ENCODE results near the gene SLC16A8. TPM values are rescaled to one million over a fixed set of nuclear protein-coding genes. Genes with fewer than 3 reads are reported as not detected.
A peak's percentile ranks its signal among the peaks of the same experiment; 100 is the strongest.

Gene SLC16A8
- total and polyA plus RNA-seq, 2 experiments from 2014 or later: 0.52 to 0.66 TPM

GRCh38 chr22:38097058-38097457, 13.1 kb upstream of the SLC16A8 start (continued):
- TF ChIP-seq ZNF462 (CRISPR knock-in tag; IDR thresholded peaks at IDR 0.05) (no peak), CREB1 (CRISPR knock-in tag; IDR thresholded peaks at IDR 0.05; ENCODE audit: low read depth) (no peak)

- Mint-ChIP-seq H3K4me1 (peaks cover 9% of the 10 kb centered on the region; the same call in 2 of the 3 replicates), H3K36me3 (ENCODE audit: low read depth) (peaks cover 2% of the 10 kb centered on the region; the same call in 2 of the 3 replicates), H3K27me3 (ENCODE audit: insufficient read depth, low read depth, poor library complexity) (peaks cover 14% of the 10 kb centered on the region), H3K9me3 (no peaks in the 10 kb centered on the region), H3K27ac (no peak overlapping the region), H3K4me3 (peak overlapping the region; percentile 47; the same call in 2 of the 3 replicates)
- H3F3A ChIP-seq (replicated peaks; ENCODE audit: low read depth): 0 out of 2 replicates have a peak, but pooled peaks cover 5% of the 10 kb centered on the region
- H3K27ac ChIP-seq (ENCODE audit: low read depth): no peak overlapping the region
- peak overlapping the region; percentile 83 for H3K4me2 ChIP-seq
- ATAC-seq: peak; percentile 43
- H3K4me3 ChIP-seq: peak overlapping the region; percentile 58
- no peaks in the 10 kb centered on the region for H4K20me1 ChIP-seq (replicated peaks; ENCODE audit: insufficient read depth)
- H3K27me3 ChIP-seq (ENCODE audit: insufficient read depth): peaks cover 7% of the 10 kb centered on the region
- DNase-seq (ENCODE audit: low spot score): no peak
- H3K4me1 ChIP-seq (ENCODE audit: insufficient read depth): peaks cover 11% of the 10 kb centered on the region; the same call in 1 of the 2 replicates
- peak overlapping the region; percentile 87 for H2AFZ ChIP-seq
- no peak for TF ChIP-seq EZH2phosphoT487 (IDR thresholded peaks at IDR 0.05; ENCODE audit: unreplicated experiment)
- no peaks in the 10 kb centered on the region; the same call in 1 of the 2 replicates for H3K79me2 ChIP-seq (replicated peaks; ENCODE audit: insufficient read depth)
- no peaks in the 10 kb centered on the region for H3K36me3 ChIP-seq (ENCODE audit: insufficient read depth)
- no peaks in the 10 kb centered on the region for H3K9me2 ChIP-seq (ENCODE audit: insufficient read depth)
Measured at GRCh38 chr22:38089474-38089851, 5.5 kb upstream of the SLC16A8 start.
